ENCODE measurements around the gene LRRC37B.

- TF ChIP-seq EZH2 (IDR thresholded peaks at IDR 0.05), result no peak
- no peak for TF ChIP-seq CTCF (IDR thresholded peaks at IDR 0.05)
Measured at GRCh38 chr17:32016231-32016630, 9.0 kb downstream of the LRRC37B start.
